ENCODE results near the gene GREB1L.
"Not testable (repeated sequence)": the region's sequence is repeated elsewhere in the genome, so short reads cannot be mapped to it uniquely, and the experiment has no call there.

GREB1L gene

GRCh38 chr18:21277578-21277977, 35.5 kb downstream of the GREB1L start:
- H3K27me3 ChIP-seq, result no peaks in the 10 kb centered on the region
- peaks cover 6% of the 10 kb centered on the region; the same call in 1 of the 2 replicates for H3K9me3 ChIP-seq
- no peaks in the 10 kb centered on the region for H3K36me3 ChIP-seq
- peaks cover 11% of the 10 kb centered on the region for H3K4me1 ChIP-seq
- H3K9ac ChIP-seq, result no peak overlapping the region
- no peak overlapping the region for H3K27ac ChIP-seq
- no peaks in the 10 kb centered on the region for H4K20me1 ChIP-seq
- no peak overlapping the region for H3K4me3 ChIP-seq
- H3K4me2 ChIP-seq, result no peak overlapping the region
- no peak for TF ChIP-seq Cebpa-rat (IDR thresholded peaks at IDR 0.05)

DNA sequence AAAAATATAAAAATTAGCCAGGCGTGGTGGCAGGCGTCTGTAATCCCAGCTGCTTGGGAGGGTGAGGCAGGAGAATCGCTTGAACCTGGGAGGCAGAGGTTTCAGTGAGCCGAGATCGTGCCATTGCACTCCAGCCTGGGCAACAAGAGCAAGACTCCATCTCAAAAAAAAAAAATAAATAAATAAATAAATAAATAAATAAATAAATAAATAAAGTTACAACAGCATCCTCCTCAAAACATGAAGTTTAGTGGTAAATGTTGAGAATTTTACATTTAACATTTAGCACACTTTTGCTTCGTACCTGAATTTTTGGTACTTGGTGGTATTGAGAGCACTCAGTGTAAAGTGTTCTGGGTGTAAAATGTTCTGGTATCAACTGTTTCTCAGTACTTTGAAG, 36.2 kb downstream of the GREB1L start:
- not testable (repeated sequence) for H3K9ac ChIP-seq, H3K4me3 ChIP-seq, H3K4me1 ChIP-seq, H3K27ac ChIP-seq, H3K4me2 ChIP-seq, H3K9me3 ChIP-seq, H4K20me1 ChIP-seq, H3K27me3 ChIP-seq, H3K36me3 ChIP-seq

GRCh38 chr18:21281603-21282002, 39.6 kb downstream of the GREB1L start:
- no peaks in the 10 kb centered on the region for H3K4me1 ChIP-seq
- H3K27me3 ChIP-seq, result no peaks in the 10 kb centered on the region
- no peak overlapping the region for H3K9ac ChIP-seq
- no peak for TF ChIP-seq Cebpa-rat (IDR thresholded peaks at IDR 0.05)
- H3K4me2 ChIP-seq, result no peak overlapping the region
- H3K9me3 ChIP-seq, result no peaks in the 10 kb centered on the region
- H3K27ac ChIP-seq, result no peak overlapping the region
- H3K4me3 ChIP-seq, result no peak overlapping the region
- no peaks in the 10 kb centered on the region for H3K36me3 ChIP-seq
- H4K20me1 ChIP-seq, result no peaks in the 10 kb centered on the region

- Histone ChIP-seq H3K27me3 (no peaks in the 10 kb centered on the region), H3K9ac (no peak overlapping the region), H3K4me3 (no peak overlapping the region), H3K27ac (no peak overlapping the region), H3K36me3 (no peaks in the 10 kb centered on the region), H3K9me3 (no peaks in the 10 kb centered on the region), H4K20me1 (no peaks in the 10 kb centered on the region), H3K4me2 (no peak overlapping the region), H3K4me1 (no peaks in the 10 kb centered on the region)
- no peak for TF ChIP-seq Cebpa-rat (IDR thresholded peaks at IDR 0.05)
These were observed 42.5 kb downstream of the GREB1L start for GRCh38 chr18:21284540-21284939.

GRCh38 chr18:21289827-21290226, 47.8 kb downstream of the GREB1L start:
- H3K4me2 ChIP-seq, result no peak overlapping the region
- H3K4me1 ChIP-seq, result no peaks in the 10 kb centered on the region
- no peak overlapping the region for H3K4me3 ChIP-seq
- no peaks in the 10 kb centered on the region for H3K36me3 ChIP-seq
- H4K20me1 ChIP-seq, result no peaks in the 10 kb centered on the region
- no peak overlapping the region for H3K27ac ChIP-seq
- no peak overlapping the region for H3K9ac ChIP-seq
- H3K9me3 ChIP-seq, result no peaks in the 10 kb centered on the region
- no peaks in the 10 kb centered on the region for H3K27me3 ChIP-seq
- no peak for TF ChIP-seq Cebpa-rat (IDR thresholded peaks at IDR 0.05)

- H3K9ac ChIP-seq, result no peak overlapping the region
- TF ChIP-seq Cebpa-rat (IDR thresholded peaks at IDR 0.05), result no peak
- no peak overlapping the region for H3K4me2 ChIP-seq
- no peaks in the 10 kb centered on the region for H3K27me3 ChIP-seq
- H3K4me3 ChIP-seq, result no peak overlapping the region
- no peaks in the 10 kb centered on the region for H3K36me3 ChIP-seq
- H3K4me1 ChIP-seq, result no peaks in the 10 kb centered on the region
- H3K9me3 ChIP-seq, result no peaks in the 10 kb centered on the region
- H4K20me1 ChIP-seq, result no peaks in the 10 kb centered on the region
- H3K27ac ChIP-seq, result no peak overlapping the region
These were observed 49.1 kb downstream of the GREB1L start for GRCh38 chr18:21291106-21291505.

GRCh38 chr18:21293479-21293878, 51.4 kb downstream of the GREB1L start:
- Histone ChIP-seq H3K4me2 (no peak overlapping the region), H3K9me3 (no peaks in the 10 kb centered on the region), H3K27me3 (no peaks in the 10 kb centered on the region), H3K27ac (no peak overlapping the region), H3K36me3 (no peaks in the 10 kb centered on the region), H3K9ac (no peak overlapping the region), H3K4me3 (no peak overlapping the region), H4K20me1 (no peaks in the 10 kb centered on the region), H3K4me1 (no peaks in the 10 kb centered on the region)
- no peak for TF ChIP-seq Cebpa-rat (IDR thresholded peaks at IDR 0.05)

DNA sequence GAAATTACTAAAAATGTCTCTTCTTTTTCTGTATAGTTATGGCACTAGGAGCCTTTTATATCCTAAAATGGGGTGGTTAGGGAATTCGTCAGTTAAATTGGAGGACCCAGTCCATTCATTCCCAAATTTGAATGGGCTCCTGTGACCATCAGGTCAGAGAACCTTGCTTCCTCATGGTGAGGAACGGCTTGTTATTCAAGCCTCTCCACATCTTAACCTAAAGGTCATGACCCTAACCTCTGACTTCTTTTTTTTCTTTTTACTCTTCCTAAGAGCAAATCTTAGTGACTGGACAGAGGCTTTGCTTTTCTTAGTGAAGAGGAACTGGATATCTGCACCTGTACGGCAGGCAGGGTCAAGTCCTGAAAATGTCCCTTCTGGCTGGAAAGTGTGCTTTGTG, 53.1 kb downstream of the GREB1L start:
- Histone ChIP-seq H3K9ac (no peak overlapping the region), H3K4me3 (no peak overlapping the region), H4K20me1 (no peaks in the 10 kb centered on the region), H3K27me3 (no peaks in the 10 kb centered on the region), H3K27ac (no peak overlapping the region), H3K4me1 (no peaks in the 10 kb centered on the region), H3K4me2 (no peak overlapping the region), H3K9me3 (no peaks in the 10 kb centered on the region), H3K36me3 (no peaks in the 10 kb centered on the region)
- no peak for TF ChIP-seq Cebpa-rat (IDR thresholded peaks at IDR 0.05)

DNA sequence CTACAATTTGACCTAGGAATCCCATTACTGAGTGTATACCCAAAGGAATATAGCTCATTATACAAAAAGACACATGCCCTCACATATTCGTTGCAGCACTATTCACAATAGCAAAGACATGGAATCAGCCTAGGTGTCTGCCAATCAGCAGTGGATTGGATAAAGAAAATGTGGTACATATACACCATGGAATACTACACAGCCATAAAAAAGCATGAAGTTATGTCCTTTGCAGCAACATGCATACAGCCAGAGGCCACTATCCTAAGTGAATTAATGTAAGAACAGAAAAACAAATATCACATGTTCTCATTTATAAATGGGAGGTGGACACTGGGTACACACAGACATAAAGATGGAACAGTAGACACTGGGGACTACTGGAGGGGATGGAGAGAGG, 54.0 kb downstream of the GREB1L start:
- Histone ChIP-seq H3K27ac (no peak overlapping the region), H3K4me3 (no peak overlapping the region), H3K9ac (no peak overlapping the region), H3K36me3 (no peaks in the 10 kb centered on the region), H4K20me1 (no peaks in the 10 kb centered on the region), H3K27me3 (no peaks in the 10 kb centered on the region), H3K4me1 (no peaks in the 10 kb centered on the region), H3K9me3 (no peaks in the 10 kb centered on the region), H3K4me2 (no peak overlapping the region)
- TF ChIP-seq Cebpa-rat (IDR thresholded peaks at IDR 0.05), result no peak

DNA sequence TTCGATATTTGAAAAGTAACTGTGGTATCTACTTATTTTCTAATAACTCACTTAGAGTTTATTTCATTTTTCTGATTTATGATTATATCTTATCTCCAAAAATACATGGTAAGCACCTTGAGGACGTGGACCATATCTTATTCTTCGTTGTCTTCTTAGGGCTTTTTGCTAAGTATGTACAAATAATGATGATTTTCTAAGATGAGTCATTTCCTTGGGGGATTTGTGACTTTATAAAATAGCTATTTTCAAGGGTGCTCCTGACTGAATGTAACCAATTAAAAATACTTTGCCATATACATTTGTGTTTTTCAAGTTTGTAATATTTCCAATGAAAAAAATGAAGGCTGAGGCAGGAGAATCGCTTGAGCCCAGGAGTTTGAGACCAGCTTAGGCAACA, 56.3 kb downstream of the GREB1L start:
- no peak for TF ChIP-seq Cebpa-rat (IDR thresholded peaks at IDR 0.05)
- no peaks in the 10 kb centered on the region for H3K27me3 ChIP-seq
- H3K4me3 ChIP-seq, result no peak overlapping the region
- no peak overlapping the region for H3K27ac ChIP-seq
- no peaks in the 10 kb centered on the region for H3K9me3 ChIP-seq
- no peaks in the 10 kb centered on the region for H4K20me1 ChIP-seq
- no peaks in the 10 kb centered on the region for H3K4me1 ChIP-seq
- H3K36me3 ChIP-seq, result no peaks in the 10 kb centered on the region
- H3K9ac ChIP-seq, result no peak overlapping the region
- H3K4me2 ChIP-seq, result no peak overlapping the region
